GM12864 (cell line): Measurements from ENCODE around the gene MZF1.
"Not testable (repeated sequence)": the region's sequence is repeated elsewhere in the genome, so short reads cannot be mapped to it uniquely, and the experiment has no call there.

Source experiments
- DNase-seq: peaks from one replicate; pipeline ENCODE4 v3.0.0-alpha.2; 2011; ENCODE audit warnings: low read depth
- H3K4me3 ChIP-seq: 2 replicates; pipeline ENCODE4 v1.5.1; 2011; ENCODE audit warnings: mild to moderate bottlenecking, low read depth, low read length, control low read depth
- TF ChIP-seq, protein P1 (sequence below): IDR thresholded peaks from 2 replicates; pipeline ENCODE4 v1.5.1; 2011; ENCODE audit warnings: low read depth, mild to moderate bottlenecking, moderate library complexity, low read length, control low read depth, inconsistent platforms; ENCODE audit errors: missing control alignments

The MZF1 gene

DNA sequence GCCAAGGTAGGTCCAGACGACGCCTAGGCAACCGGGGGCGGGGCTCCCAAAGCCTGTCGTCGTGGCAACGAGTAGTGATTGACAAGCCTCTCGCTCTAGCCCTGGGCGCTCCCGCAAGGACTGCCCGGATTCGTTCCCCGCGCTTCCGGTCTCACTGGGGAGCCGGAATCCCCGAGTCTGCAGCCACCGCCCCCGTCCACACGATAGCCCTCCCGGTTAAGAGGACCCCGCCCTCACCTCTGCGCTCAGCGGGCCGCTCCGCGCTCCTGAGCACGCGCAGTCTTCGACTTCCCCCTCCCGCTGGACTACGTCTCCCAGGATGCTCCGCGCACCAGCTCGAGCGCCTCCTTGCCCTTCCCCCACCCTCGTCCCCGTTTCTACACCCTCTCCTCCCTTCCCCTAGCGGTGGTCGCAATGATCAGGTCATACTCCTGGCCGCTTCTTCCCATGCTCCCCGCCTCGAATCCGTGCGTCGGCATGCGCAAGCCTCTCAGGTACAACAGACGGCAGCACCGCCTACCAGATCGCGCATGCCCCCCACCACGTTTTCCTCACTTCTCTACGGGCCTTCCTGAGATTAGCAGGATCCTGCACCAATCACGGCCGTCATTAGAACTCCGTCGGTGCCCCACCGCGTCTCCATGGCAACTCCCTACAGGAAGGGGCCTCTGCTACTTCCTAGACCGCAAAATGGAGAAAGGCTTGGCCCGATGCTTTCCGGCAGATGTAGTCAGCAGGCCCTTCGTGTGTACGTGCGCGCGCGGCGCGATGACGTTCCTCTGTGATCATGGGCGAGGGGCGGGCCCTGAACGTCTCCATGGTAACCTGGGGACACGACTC is at the start of gene MZF1:
MZF1 (minus strand) TSS at position 518 of the 840 bp plus-strand sequence. CDS start 1,946 bp downstream, outside the sequence.
- DNase-seq, result peak; percentile 100
- TF ChIP-seq, protein P1, sequence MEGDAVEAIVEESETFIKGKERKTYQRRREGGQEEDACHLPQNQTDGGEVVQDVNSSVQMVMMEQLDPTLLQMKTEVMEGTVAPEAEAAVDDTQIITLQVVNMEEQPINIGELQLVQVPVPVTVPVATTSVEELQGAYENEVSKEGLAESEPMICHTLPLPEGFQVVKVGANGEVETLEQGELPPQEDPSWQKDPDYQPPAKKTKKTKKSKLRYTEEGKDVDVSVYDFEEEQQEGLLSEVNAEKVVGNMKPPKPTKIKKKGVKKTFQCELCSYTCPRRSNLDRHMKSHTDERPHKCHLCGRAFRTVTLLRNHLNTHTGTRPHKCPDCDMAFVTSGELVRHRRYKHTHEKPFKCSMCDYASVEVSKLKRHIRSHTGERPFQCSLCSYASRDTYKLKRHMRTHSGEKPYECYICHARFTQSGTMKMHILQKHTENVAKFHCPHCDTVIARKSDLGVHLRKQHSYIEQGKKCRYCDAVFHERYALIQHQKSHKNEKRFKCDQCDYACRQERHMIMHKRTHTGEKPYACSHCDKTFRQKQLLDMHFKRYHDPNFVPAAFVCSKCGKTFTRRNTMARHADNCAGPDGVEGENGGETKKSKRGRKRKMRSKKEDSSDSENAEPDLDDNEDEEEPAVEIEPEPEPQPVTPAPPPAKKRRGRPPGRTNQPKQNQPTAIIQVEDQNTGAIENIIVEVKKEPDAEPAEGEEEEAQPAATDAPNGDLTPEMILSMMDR, result peak; percentile 3

DNA sequence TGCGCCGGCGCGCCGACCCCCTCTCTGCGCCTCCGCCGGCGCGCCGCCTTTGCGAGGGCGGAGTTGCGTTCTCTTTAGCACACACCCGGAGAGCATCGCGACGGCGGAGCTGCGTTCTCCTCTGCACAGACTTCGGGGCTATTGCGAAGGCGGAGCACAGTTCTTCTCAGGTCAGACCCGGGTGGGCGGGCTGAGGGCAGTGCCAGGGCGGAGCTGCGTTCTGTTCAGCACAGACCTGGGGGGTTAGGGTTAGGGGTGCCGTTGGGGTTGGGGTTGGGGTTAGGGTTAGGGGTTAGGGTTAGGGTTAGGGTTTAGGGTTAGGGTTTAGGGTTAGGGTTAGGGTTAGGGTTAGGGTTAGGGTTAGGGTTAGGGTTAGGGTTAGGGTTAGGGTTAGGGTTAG is 34.1 kb upstream of the MZF1 start:
- not testable (repeated sequence) for H3K4me3 ChIP-seq, DNase-seq

More for the DNA sequence above, at the start of gene MZF1:
- H3K4me3 ChIP-seq, result peak within 1 kb of the TSS; percentile 59

DNA sequence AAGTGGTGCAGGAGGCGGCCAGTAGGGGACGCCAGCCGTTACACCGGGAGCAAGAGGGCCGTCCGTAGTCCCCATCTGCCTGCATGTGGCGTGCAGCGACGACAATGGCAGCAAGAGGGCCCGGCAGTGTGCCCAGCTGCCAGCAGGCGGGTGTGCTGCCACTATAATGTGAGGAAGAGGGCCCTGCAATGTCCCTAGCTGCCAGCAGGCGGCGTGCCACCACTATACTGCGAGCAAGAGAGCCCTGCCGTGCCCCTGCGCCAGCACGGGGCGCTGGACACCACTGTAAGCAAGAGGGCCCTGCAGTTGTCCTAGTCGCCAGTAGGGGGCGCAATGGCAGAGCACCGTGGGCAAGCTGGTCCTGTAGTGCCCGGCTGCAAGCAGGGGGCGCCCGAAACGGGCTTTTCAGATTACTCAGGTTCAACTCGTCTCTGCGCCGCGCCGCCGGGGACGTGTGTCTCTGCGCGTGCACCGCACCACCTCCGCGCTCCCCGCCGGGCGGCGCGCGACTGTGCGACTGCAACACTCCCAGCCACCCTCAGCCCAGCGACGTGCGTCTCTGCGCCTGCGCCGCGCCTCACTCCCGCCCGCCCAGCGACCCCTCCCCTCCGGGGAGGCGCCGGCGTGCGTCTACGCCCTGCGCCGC is 33.2 kb upstream of the MZF1 start:
- not testable (repeated sequence) for H3K4me3 ChIP-seq, DNase-seq
- TF ChIP-seq, protein P1, result peak; percentile 29

DNA sequence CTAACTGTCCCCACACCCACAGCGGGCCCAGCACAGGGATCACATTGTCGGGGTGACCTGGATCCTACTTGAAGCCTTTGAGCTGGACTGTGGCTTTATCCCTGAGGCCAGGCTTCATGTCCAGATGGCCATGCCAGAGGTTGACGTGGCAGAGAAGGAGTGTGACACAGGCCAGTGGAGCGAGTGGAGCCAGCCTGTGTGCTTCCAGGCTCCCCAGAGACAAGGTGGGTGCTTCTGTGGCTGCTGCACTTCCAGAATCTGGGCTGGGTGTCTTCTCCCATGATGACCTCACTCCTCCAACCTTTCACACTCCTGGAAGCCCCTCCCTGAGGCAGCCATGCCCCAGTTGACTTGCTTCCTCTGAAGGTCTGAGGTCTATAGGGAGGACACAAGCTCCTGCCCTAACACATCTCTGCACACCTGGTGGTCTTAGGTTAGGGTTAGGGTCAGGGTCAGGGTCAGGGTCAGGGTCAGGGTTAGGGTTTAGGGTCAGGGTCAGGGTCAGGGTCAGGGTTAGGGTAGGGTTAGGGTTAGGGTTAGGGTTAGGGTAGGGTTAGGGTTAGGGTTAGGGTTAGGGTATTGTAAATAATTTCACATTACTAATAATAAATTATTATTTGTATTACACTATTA is 13.1 kb upstream of the MZF1 start:
- no peak overlapping the region for H3K4me3 ChIP-seq
- TF ChIP-seq, protein P1, result no peak
- DNase-seq, result no peak

DNA sequence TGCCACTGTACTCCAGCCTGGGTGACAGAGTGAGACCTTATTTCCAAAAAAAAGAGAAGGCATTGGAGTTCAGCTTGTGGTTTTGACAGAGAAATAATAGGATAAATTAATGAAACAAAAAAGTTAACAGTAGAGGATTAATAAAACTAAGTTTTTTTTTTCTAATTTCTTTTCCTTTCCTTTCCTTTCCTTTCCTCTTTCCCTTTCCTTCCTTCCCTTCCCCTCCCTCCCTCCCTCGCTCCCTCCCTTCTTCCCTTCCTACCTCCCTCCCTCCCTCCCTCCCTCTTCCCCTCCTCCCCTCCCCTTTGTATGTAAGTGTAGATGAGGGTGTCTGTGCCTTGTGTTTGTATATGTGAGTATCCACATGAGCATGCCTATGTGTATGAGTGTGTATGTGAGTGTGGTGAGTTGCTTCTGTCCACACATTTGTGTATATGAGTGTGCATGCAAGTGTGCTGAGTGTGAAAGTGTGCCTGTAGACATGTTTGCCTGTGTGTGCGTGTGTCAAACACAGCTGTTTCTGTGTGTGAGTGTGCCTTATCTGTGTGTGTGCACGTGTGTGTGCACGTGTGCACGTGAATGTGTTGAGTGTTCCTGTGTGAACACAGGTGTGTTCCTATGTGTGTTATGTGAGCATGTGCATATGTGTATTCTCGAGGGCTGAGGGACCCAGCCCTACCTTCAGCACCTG is 12.5 kb upstream of the MZF1 start:
- H3K4me3 ChIP-seq, result no peak overlapping the region
- TF ChIP-seq, protein P1, result no peak
- DNase-seq, result no peak

DNA sequence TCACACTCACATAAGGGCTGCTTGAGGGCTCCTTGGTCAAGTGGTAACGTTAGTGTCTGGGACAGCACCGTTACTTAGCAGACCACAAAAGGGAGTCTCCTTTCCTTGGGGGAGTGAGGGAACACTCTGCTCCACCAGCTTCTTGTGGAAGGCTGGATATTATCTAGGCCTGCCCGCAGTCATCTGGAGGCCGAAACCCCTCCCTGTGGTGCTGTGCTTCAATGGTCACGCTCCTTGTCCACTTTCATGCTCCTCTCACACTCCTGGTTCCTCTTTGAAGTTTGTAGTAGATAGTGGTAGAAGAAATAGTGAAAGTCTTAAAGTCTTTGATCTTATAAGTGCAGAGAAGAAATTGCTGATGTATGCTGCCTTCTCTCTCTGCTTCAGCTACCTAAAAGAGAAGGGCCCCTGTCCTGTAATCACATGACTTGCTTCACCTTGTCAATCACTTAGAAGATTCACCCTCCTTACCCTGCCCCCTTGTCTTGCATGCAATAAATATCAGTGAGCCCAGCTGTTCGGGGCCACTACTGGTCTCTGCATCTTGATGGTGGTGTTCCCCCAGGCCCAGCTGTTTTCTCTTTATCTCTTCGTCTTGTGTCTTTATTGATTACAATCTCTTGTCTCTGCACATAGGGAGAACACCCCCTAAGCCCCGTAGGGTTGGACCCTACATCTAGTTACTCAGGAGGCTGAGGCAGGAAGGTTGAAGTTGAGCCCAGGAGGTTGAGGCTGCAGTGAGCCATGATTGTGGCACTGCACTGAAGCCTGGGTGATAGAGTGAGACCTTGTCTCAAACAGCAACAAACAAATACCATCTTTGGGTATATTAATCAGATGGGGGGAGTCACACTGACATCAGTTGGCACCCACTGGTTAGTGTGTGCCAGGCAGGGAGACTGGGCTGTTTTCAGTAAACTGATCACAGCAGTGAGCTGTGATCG is 11.6 kb upstream of the MZF1 start:
- no peak overlapping the region for H3K4me3 ChIP-seq
- DNase-seq, result no peak
- TF ChIP-seq, protein P1, result no peak
